ENCODE data around the gene STON2.

- TF ChIP-seq, protein P1, sequence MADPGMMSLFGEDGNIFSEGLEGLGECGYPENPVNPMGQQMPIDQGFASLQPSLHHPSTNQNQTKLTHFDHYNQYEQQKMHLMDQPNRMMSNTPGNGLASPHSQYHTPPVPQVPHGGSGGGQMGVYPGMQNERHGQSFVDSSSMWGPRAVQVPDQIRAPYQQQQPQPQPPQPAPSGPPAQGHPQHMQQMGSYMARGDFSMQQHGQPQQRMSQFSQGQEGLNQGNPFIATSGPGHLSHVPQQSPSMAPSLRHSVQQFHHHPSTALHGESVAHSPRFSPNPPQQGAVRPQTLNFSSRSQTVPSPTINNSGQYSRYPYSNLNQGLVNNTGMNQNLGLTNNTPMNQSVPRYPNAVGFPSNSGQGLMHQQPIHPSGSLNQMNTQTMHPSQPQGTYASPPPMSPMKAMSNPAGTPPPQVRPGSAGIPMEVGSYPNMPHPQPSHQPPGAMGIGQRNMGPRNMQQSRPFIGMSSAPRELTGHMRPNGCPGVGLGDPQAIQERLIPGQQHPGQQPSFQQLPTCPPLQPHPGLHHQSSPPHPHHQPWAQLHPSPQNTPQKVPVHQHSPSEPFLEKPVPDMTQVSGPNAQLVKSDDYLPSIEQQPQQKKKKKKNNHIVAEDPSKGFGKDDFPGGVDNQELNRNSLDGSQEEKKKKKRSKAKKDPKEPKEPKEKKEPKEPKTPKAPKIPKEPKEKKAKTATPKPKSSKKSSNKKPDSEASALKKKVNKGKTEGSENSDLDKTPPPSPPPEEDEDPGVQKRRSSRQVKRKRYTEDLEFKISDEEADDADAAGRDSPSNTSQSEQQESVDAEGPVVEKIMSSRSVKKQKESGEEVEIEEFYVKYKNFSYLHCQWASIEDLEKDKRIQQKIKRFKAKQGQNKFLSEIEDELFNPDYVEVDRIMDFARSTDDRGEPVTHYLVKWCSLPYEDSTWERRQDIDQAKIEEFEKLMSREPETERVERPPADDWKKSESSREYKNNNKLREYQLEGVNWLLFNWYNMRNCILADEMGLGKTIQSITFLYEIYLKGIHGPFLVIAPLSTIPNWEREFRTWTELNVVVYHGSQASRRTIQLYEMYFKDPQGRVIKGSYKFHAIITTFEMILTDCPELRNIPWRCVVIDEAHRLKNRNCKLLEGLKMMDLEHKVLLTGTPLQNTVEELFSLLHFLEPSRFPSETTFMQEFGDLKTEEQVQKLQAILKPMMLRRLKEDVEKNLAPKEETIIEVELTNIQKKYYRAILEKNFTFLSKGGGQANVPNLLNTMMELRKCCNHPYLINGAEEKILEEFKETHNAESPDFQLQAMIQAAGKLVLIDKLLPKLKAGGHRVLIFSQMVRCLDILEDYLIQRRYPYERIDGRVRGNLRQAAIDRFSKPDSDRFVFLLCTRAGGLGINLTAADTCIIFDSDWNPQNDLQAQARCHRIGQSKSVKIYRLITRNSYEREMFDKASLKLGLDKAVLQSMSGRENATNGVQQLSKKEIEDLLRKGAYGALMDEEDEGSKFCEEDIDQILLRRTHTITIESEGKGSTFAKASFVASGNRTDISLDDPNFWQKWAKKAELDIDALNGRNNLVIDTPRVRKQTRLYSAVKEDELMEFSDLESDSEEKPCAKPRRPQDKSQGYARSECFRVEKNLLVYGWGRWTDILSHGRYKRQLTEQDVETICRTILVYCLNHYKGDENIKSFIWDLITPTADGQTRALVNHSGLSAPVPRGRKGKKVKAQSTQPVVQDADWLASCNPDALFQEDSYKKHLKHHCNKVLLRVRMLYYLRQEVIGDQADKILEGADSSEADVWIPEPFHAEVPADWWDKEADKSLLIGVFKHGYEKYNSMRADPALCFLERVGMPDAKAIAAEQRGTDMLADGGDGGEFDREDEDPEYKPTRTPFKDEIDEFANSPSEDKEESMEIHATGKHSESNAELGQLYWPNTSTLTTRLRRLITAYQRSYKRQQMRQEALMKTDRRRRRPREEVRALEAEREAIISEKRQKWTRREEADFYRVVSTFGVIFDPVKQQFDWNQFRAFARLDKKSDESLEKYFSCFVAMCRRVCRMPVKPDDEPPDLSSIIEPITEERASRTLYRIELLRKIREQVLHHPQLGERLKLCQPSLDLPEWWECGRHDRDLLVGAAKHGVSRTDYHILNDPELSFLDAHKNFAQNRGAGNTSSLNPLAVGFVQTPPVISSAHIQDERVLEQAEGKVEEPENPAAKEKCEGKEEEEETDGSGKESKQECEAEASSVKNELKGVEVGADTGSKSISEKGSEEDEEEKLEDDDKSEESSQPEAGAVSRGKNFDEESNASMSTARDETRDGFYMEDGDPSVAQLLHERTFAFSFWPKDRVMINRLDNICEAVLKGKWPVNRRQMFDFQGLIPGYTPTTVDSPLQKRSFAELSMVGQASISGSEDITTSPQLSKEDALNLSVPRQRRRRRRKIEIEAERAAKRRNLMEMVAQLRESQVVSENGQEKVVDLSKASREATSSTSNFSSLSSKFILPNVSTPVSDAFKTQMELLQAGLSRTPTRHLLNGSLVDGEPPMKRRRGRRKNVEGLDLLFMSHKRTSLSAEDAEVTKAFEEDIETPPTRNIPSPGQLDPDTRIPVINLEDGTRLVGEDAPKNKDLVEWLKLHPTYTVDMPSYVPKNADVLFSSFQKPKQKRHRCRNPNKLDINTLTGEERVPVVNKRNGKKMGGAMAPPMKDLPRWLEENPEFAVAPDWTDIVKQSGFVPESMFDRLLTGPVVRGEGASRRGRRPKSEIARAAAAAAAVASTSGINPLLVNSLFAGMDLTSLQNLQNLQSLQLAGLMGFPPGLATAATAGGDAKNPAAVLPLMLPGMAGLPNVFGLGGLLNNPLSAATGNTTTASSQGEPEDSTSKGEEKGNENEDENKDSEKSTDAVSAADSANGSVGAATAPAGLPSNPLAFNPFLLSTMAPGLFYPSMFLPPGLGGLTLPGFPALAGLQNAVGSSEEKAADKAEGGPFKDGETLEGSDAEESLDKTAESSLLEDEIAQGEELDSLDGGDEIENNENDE (IDR thresholded peaks at IDR 0.05; ENCODE audit: insufficient replicate concordance, low read length) = no peak
- TF ChIP-seq HDAC2 (IDR thresholded peaks at IDR 0.05; ENCODE audit: borderline replicate concordance in 1 of 2, low read depth in 2 of 2, low read length in 2 of 2) = no peak
- TF ChIP-seq JUN (IDR thresholded peaks at IDR 0.05; ENCODE audit: low read depth, low read length) = no peak
- no peak for TF ChIP-seq POLR2AphosphoS5 (IDR thresholded peaks at IDR 0.05; ENCODE audit: low read depth, low read length)
- TF ChIP-seq CHD2 (IDR thresholded peaks at IDR 0.05; ENCODE audit: low read length) = no peak
- no peak for TF ChIP-seq EP300 (IDR thresholded peaks at IDR 0.05; ENCODE audit: borderline replicate concordance in 1 of 2, low read depth in 2 of 2, low read length in 2 of 2)
- TF ChIP-seq RAD21 (IDR thresholded peaks at IDR 0.05 in 1 of 2, conservative IDR thresholded peaks at IDR 0.05 in 1 of 2; ENCODE audit: low read depth in 2 of 2, low read length in 2 of 2) = no peak
Measured at GRCh38 chr14:81352413-81352812, 47.7 kb downstream of the STON2 start.

All from H1 (cell line).